Spleen (tissue), 11 donors: ENCODE measurements around the gene MYO18A. TPM values are rescaled to one million over a fixed set of nuclear protein-coding genes. Genes with fewer than 3 reads are reported as not detected.

Source experiments
- DNase-seq: peaks from one replicate; pipeline ENCODE4 v3.0.0-alpha.2; 2020
- H3K27ac ChIP-seq, 8 donors: fragments of 200-600 bp; sonication (generic) in 7 of 8; 1 replicate in 4 of 8; 2 replicates in 4 of 8; pipeline versions ENCODE4 v1.5.0 to v1.8.0; 2016 to 2021; ENCODE audit warnings: inconsistent platforms in 4 of 8, mild to moderate bottlenecking in 4 of 8, moderate library complexity in 1 of 8
- H3K27me3 ChIP-seq, 7 donors: fragments of 200-600 bp; sonication (generic) in 6 of 7; replicated peaks in 1 of 7; 1 replicate in 4 of 7; 2 replicates in 3 of 7; pipeline versions ENCODE4 v1.5.0 to v1.8.0; 2016 to 2021; ENCODE audit warnings: inconsistent platforms in 3 of 7, mild to moderate bottlenecking in 1 of 7
- H3K36me3 ChIP-seq, 6 donors: fragments of 200-600 bp; sonication (generic) in 5 of 6; 1 replicate in 4 of 6; 2 replicates in 2 of 6; pipeline versions ENCODE4 v1.5.0 to v1.8.0; 2016 to 2021; ENCODE audit warnings: inconsistent platforms in 2 of 6
- H3K4me1 ChIP-seq, 6 donors: fragments of 200-600 bp; sonication (generic) in 5 of 6; 1 replicate in 3 of 6; 2 replicates in 3 of 6; pipeline versions ENCODE4 v1.5.0 to v1.8.0; 2016 to 2021; ENCODE audit warnings: inconsistent platforms in 3 of 6
- H3K4me3 ChIP-seq, 8 donors: fragments of 200-600 bp; sonication (generic) in 7 of 8; 1 replicate in 4 of 8; 2 replicates in 4 of 8; pipeline versions ENCODE4 v1.5.0 to v1.8.0; 2016 to 2021; ENCODE audit warnings: inconsistent platforms in 4 of 8, mild to moderate bottlenecking in 4 of 8, moderate library complexity in 2 of 8
- H3K9me3 ChIP-seq, 8 donors: fragments of 200-600 bp; sonication (generic) in 7 of 8; 1 replicate in 4 of 8; 2 replicates in 4 of 8; pipeline versions ENCODE4 v1.5.0 to v1.8.0; 2016 to 2021; ENCODE audit warnings: inconsistent platforms in 4 of 8
- CTCF ChIP-seq, 11 experiments: fragments of 200-600 bp in 7 of 11; fragments of 450-650 bp in 4 of 11; sonication (generic) in 4 of 11; IDR thresholded peaks in 8 of 11; conservative IDR thresholded peaks in 3 of 11; 1 replicate in 7 of 11; 2 replicates in 4 of 11; pipeline versions ENCODE4 v1.4.0 to v1.8.0; 2016 to 2021; ENCODE audit warnings: antibody characterized with exemption in 11 of 11, inconsistent platforms in 4 of 11, mild to moderate bottlenecking in 1 of 11
- POLR2A ChIP-seq, 3 donors: fragments of 450-650 bp; IDR thresholded peaks; one replicate each; pipeline ENCODE4 v1.5.1; 2017; ENCODE audit warnings: antibody characterized with exemption in 3 of 3, mild to moderate bottlenecking in 1 of 3
- POLR2AphosphoS5 ChIP-seq, 3 donors: sonication (generic); formaldehyde crosslinking; IDR thresholded peaks; one replicate each; pipeline ENCODE4 v1.5.1; 2017; ENCODE audit warnings: antibody characterized with exemption in 3 of 3
- WGBS, 5 donors: extraction: QIAGEN DNeasy Blood & Tissue Kit in 3 of 5; methylation state at CpG; one replicate each; pipeline versions ENCODE4 v1.1.5 to v1.1.7; 2013 to 2018; 5-methylcytosine and 5-hydroxymethylcytosine counted together
- intact Hi-C: fragments of 100-400 bp; cut with DNase I; formaldehyde crosslinking; loops from one replicate; pipeline ENCODE4 v1.15.0; 2023; ENCODE audit warnings: low total_unique reads
- polyA plus RNA-seq, 3 donors: library from polyadenylated mRNA; stranded (reverse); fragments of 200-250 nt; gene quantifications; one replicate each; pipeline ENCODE4 v1.2.1, GENCODE V29; 2013
- total RNA-seq, 7 donors: library from RNA; depleted of rRNA in 3 of 7; stranded (reverse); fragments of >200 nt in 3 of 7; fragmentation: NEBNext Ultra II Directional in 4 of 7; extraction: Animal tissue kit (Norgen Biotek cat#: 25700) in 4 of 7; gene quantifications; one replicate each; pipeline versions ENCODE4 v1.1.0 to v1.2.1, GENCODE V29; 2016 to 2021
- donor health status: healthy with polysubstance abuse.
- donor health status: DM: no; HTN: no; CAD: no; lungs with moderate emphysema.
- donor health status: DM: no; HTN: no; CAD: no.
- donor health status: Bipolar disorder and iron deficiency.
- donor health status: healthy.
- donor health status: DM: no; HTN: no; CAD: no.
- donor health status: DM: yes; HTN: yes; CAD: no.

MYO18A gene
- total and polyA plus RNA-seq, 10 donors: 24.2 to 114 (median 68.0) TPM

GRCh38 chr17:29073520-29073919, 106.7 kb downstream of the MYO18A start:
- Histone ChIP-seq H3K4me3 (no peak overlapping the region), H3K27ac (no peak overlapping the region), H3K36me3 (peaks cover 0 to 47% (median 5%) of the 10 kb centered on the region in 6 donors), H3K9me3 (no peaks in the 10 kb centered on the region), H3K4me1 (no peaks in the 10 kb centered on the region), H3K27me3 (no peaks in the 10 kb centered on the region)
- no peak for DNase-seq
- 75 to 81% (median 79%) methylated on average over 4 of the region's 4 CpGs for WGBS, 5 donors
- TF ChIP-seq POLR2A (IDR thresholded peaks at IDR 0.05) (no peak), CTCF (IDR thresholded peaks at IDR 0.05 in 8 of 11, conservative IDR thresholded peaks at IDR 0.05 in 3 of 11) (no peak), POLR2AphosphoS5 (IDR thresholded peaks at IDR 0.05) (no peak)
- intact Hi-C loops: no loop called here

- DNase-seq: no peak
- Histone ChIP-seq H3K4me3 (no peak overlapping the region), H3K27ac (no peak overlapping the region), H3K36me3 (peaks cover 0 to 42% (median 5%) of the 10 kb centered on the region in 6 donors), H3K9me3 (no peaks in the 10 kb centered on the region), H3K27me3 (no peaks in the 10 kb centered on the region), H3K4me1 (no peaks in the 10 kb centered on the region)
- intact Hi-C loops: no loop called here
- WGBS, 5 donors: 68 to 94% (median 80%) methylated on average over 2 of the region's 2 CpGs
- TF ChIP-seq POLR2AphosphoS5 (IDR thresholded peaks at IDR 0.05) (no peak), CTCF (IDR thresholded peaks at IDR 0.05 in 8 of 11, conservative IDR thresholded peaks at IDR 0.05 in 3 of 11) (no peak), POLR2A (IDR thresholded peaks at IDR 0.05) (no peak)
Observed at GRCh38 chr17:29073045-29073444, 107.2 kb downstream of the MYO18A start.

- TF ChIP-seq CTCF (IDR thresholded peaks at IDR 0.05 in 8 of 11, conservative IDR thresholded peaks at IDR 0.05 in 3 of 11) (no peak), POLR2A (IDR thresholded peaks at IDR 0.05) (no peak), POLR2AphosphoS5 (IDR thresholded peaks at IDR 0.05) (peak in 1 of 3 donors; percentile 2)
- H3K9me3 ChIP-seq: no peaks in the 10 kb centered on the region
- DNase-seq: no peak
- no peak overlapping the region for H3K27ac ChIP-seq
- H3K36me3 ChIP-seq: peaks cover 0 to 25% (median 4%) of the 10 kb centered on the region in 6 donors
- H3K4me3 ChIP-seq: no peak overlapping the region
- H3K27me3 ChIP-seq: no peaks in the 10 kb centered on the region
- intact Hi-C loops: no loop called here
- WGBS, 5 donors: 86 to 100% (median 93%) methylated on average over 1 of the region's 1 CpG
- H3K4me1 ChIP-seq: no peaks in the 10 kb centered on the region
Observed at GRCh38 chr17:29071303-29071702, 108.9 kb downstream of the MYO18A start.

GRCh38 chr17:29070781-29071180, 109.4 kb downstream of the MYO18A start:
- intact Hi-C loops: no loop called here
- Histone ChIP-seq H3K27me3 (no peaks in the 10 kb centered on the region), H3K36me3 (peaks cover 0 to 20% (median 4%) of the 10 kb centered on the region in 6 donors), H3K9me3 (no peaks in the 10 kb centered on the region), H3K27ac (no peak overlapping the region), H3K4me1 (no peaks in the 10 kb centered on the region), H3K4me3 (no peak overlapping the region)
- no peak for DNase-seq
- no peak for TF ChIP-seq POLR2AphosphoS5 (IDR thresholded peaks at IDR 0.05)
- TF ChIP-seq CTCF (IDR thresholded peaks at IDR 0.05 in 8 of 11, conservative IDR thresholded peaks at IDR 0.05 in 3 of 11): no peak
- no peak for TF ChIP-seq POLR2A (IDR thresholded peaks at IDR 0.05)
- WGBS, 5 donors: 87 to 94% (median 92%) methylated on average over 9 of the region's 9 CpGs
